ENCODE results near the gene BAHCC1. TPM values are rescaled to one million over a fixed set of nuclear protein-coding genes. Genes with fewer than 3 reads are reported as not detected.

Gene BAHCC1
- total and polyA plus RNA-seq, 2 of the 8 experiments (the other 6 are each of a cell fraction or from before 2014, with no cell fraction given), result 0.26 to 0.58 TPM

DNA sequence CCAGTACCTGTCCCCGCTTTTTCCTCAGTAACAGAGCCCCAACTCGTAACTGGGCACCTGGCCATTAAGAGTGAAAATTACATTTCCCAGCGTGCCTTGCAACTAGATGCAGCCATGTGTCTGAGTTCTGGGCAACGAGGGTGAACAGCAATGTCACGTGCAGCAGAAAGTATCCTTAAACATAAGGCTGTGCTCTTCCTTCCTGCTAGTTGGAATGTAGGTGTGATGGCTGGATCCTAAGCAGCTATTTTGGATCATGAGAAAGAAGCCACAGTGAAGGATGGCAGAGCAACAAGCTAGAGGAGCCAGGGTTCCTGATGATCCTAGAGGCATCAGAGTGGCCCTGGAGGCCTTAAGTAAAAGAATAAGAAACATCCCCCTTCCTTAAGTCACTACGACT, 81.4 kb downstream of the BAHCC1 start:
- Histone ChIP-seq H4K5ac (ENCODE audit: insufficient read length, low read depth, low read length) (no peak overlapping the region), H3K4me2 (ENCODE audit: insufficient read depth in 1 of 2, low read depth in 2 of 2, low read length in 2 of 2) (no peak overlapping the region), H2AFZ (ENCODE audit: low read length) (no peak overlapping the region), H2BK120ac (replicated peaks; ENCODE audit: low read depth, low read length) (no peak overlapping the region), H2BK12ac (ENCODE audit: low read depth, low read length) (no peak overlapping the region), H3K56ac (replicated peaks; ENCODE audit: insufficient read length, low read depth, low read length) (no peak overlapping the region), H3K36me3 (ENCODE audit: control insufficient read depth in 2 of 4, insufficient read depth in 4 of 4, low read length in 3 of 4) (no peaks in the 10 kb centered on the region), H3K14ac (ENCODE audit: insufficient read length) (no peak overlapping the region), H2BK20ac (ENCODE audit: low read length) (no peak overlapping the region), H3K27me3 (replicated peaks in 1 of 4; ENCODE audit: control insufficient read depth in 3 of 4, extremely low read depth in 1 of 4, insufficient read depth in 3 of 4, low read length in 3 of 4) (peaks cover 7 to 27% (median 21%) of the 10 kb centered on the region in 4 experiments), H3K9me3 (ENCODE audit: insufficient read depth in 2 of 2, low read depth in 1 of 2, low read length in 1 of 2) (peaks cover 0 to 5% of the 10 kb centered on the region in 2 experiments; a peak in 1 of 4 replicates), H2BK15ac (ENCODE audit: low read length) (no peak overlapping the region), H3K27ac (ENCODE audit: low read depth, low read length) (no peak overlapping the region), H3K23ac (ENCODE audit: insufficient read length) (no peak overlapping the region), H4K20me1 (replicated peaks in 1 of 2; ENCODE audit: control insufficient read depth in 1 of 2, insufficient read depth in 2 of 2, low read length in 2 of 2) (peaks cover 0 to 2% of the 10 kb centered on the region in 2 experiments), H3K9ac (replicated peaks in 1 of 4; ENCODE audit: extremely low read depth in 1 of 4, low read depth in 3 of 4, low read length in 3 of 4) (no peak overlapping the region), H3K18ac (ENCODE audit: extremely low read depth, low read length) (no peak overlapping the region), H3K79me2 (ENCODE audit: control insufficient read depth in 1 of 2, insufficient read depth in 2 of 2, low read length in 2 of 2) (no peaks in the 10 kb centered on the region), H4K8ac (ENCODE audit: extremely low read depth, insufficient read depth, low read length) (no peak overlapping the region; the same call in 1 of the 2 replicates), H3K4me3 (ENCODE audit: extremely low read depth in 1 of 4, insufficient read depth in 2 of 4, low read depth in 3 of 4, low read length in 4 of 4) (no peak overlapping the region), H3K79me1 (ENCODE audit: low read depth, low read length) (no peaks in the 10 kb centered on the region), H3K4ac (replicated peaks; ENCODE audit: insufficient read length, low read depth, low read length) (no peak overlapping the region), H4K91ac (replicated peaks; ENCODE audit: insufficient read length, low read length) (no peak overlapping the region), H2BK5ac (ENCODE audit: low read depth, low read length) (no peak overlapping the region), H2AK5ac (ENCODE audit: low read depth, low read length) (no peak overlapping the region), H3K4me1 (replicated peaks in 1 of 4; ENCODE audit: control insufficient read depth in 3 of 4, insufficient read depth in 4 of 4, low read length in 3 of 4) (peaks cover 0 to 3% (median 0%) of the 10 kb centered on the region in 4 experiments; a peak in 1 of 7 replicates), H3K23me2 (ENCODE audit: low read depth, low read length) (peaks cover 2% of the 10 kb centered on the region; the same call in 1 of the 2 replicates)
- DNase-seq (ENCODE audit: low read depth in 1 of 2, low spot score in 2 of 2), result no peak
- POLR2A ChIA-PET (ENCODE audit: partially characterized antibody), result no interaction called here
- CTCF ChIA-PET (ENCODE audit: partially characterized antibody), result interaction anchor here (0.6 to 2.1 kb wide), 3 partner anchors 35 to 222 kb away, joined by 3 to 5 read pairs (median 5); no protein-coding TSS in a partner anchor
- FAIRE-seq, result no peak
- TF ChIP-seq KDM1A (IDR thresholded peaks at IDR 0.05; ENCODE audit: borderline replicate concordance, low read length) (peak; percentile 67; the same call in 1 of the 2 replicates), CTBP2 (IDR thresholded peaks at IDR 0.05; ENCODE audit: borderline replicate concordance, insufficient read depth, insufficient read length, low read length) (no peak)
- 89% methylated on average over 6 of the region's 6 CpGs; no CpG with 5 or more reads in 1 of the 2 experiments for WGBS, 2 experiments (ENCODE audit: extremely low coverage in 1 of 2, insufficient coverage in 1 of 2, insufficient read length in 1 of 2, insufficient replicate concordance in 2 of 2, low coverage in 1 of 2, low lambda C conversion rate in 2 of 2, missing lambda C conversion rate in 1 of 2)

Data from H1 (cell line).